GM18861 (cell line): Measurements from ENCODE around the gene ATP13A5.
A peak's percentile ranks its signal among the peaks of the same experiment; 100 is the strongest.

ENCODE experiments used
- ATAC-seq: cut with Tn5 transposase; IDR thresholded peaks from one replicate; pipeline ENCODE4 v1.9.1; 2021; ENCODE audit not compliant: unreplicated experiment

ATP13A5 gene

GRCh38 chr3:193378706-193379105 lies at the start of gene ATP13A5:
ATP13A5 (minus strand) TSS chr3:193378753; CDS start chr3:193378725, 28 bp downstream.
- ATAC-seq, result no peak

- no peak for ATAC-seq
These were observed 40.2 kb upstream of the ATP13A5 start for GRCh38 chr3:193418576-193419373.

- no peak for ATAC-seq
These were observed 38.1 kb upstream of the ATP13A5 start for GRCh38 chr3:193416629-193417028.

GRCh38 chr3:193407688-193408087 lies 29.1 kb upstream of the ATP13A5 start:
- ATAC-seq, result no peak

- ATAC-seq, result no peak
These were observed 28.6 kb upstream of the ATP13A5 start for GRCh38 chr3:193407112-193407511.

GRCh38 chr3:193403307-193403706 lies 24.8 kb upstream of the ATP13A5 start:
- no peak for ATAC-seq

- no peak for ATAC-seq
These were observed 21.8 kb upstream of the ATP13A5 start for GRCh38 chr3:193400304-193400703.

- ATAC-seq, result no peak
These were observed 18.1 kb upstream of the ATP13A5 start for GRCh38 chr3:193396451-193397244.

- no peak for ATAC-seq
These were observed 13.3 kb upstream of the ATP13A5 start for GRCh38 chr3:193391902-193392301.

GRCh38 chr3:193389335-193389734 lies 10.8 kb upstream of the ATP13A5 start:
- ATAC-seq, result no peak

GRCh38 chr3:193388361-193388760 lies 9.8 kb upstream of the ATP13A5 start:
- ATAC-seq, result no peak

- no peak for ATAC-seq
These were observed 9.0 kb upstream of the ATP13A5 start for GRCh38 chr3:193387596-193387995.

- ATAC-seq, result no peak
These were observed 962 bp downstream of the ATP13A5 start for GRCh38 chr3:193377591-193377990.

- ATAC-seq, result no peak
These were observed 2.9 kb downstream of the ATP13A5 start for GRCh38 chr3:193375614-193376013.

GRCh38 chr3:193372783-193373182 lies 5.8 kb downstream of the ATP13A5 start:
- ATAC-seq, result peak; percentile 54

- no peak for ATAC-seq
These were observed 10.7 kb downstream of the ATP13A5 start for GRCh38 chr3:193367868-193368267.

- ATAC-seq, result no peak
These were observed 21.3 kb downstream of the ATP13A5 start for GRCh38 chr3:193357291-193357690.

GRCh38 chr3:193354423-193354822 lies 24.1 kb downstream of the ATP13A5 start:
- no peak for ATAC-seq

GRCh38 chr3:193350744-193351143 lies 27.8 kb downstream of the ATP13A5 start:
- no peak for ATAC-seq

- no peak for ATAC-seq
These were observed 29.9 kb downstream of the ATP13A5 start for GRCh38 chr3:193348686-193349085.

- no peak for ATAC-seq
These were observed 30.7 kb downstream of the ATP13A5 start for GRCh38 chr3:193347521-193348501.
